ENCODE measurements around the gene CDH18.
"Not testable (repeated sequence)": the region's sequence is repeated elsewhere in the genome, so short reads cannot be mapped to it uniquely, and the experiment has no call there.

The CDH18 gene

GRCh38 chr5:19855031-19855430 is 133.0 kb downstream of the CDH18 start:
- no peak for DNase-seq

- DNase-seq = no peak
These were observed 134.3 kb downstream of the CDH18 start for GRCh38 chr5:19853616-19854240.

GRCh38 chr5:19837536-19838174 is 150.3 kb downstream of the CDH18 start:
- DNase-seq = no peak

GRCh38 chr5:19835442-19835841 is 152.6 kb downstream of the CDH18 start:
- no peak for DNase-seq

- DNase-seq = not testable (repeated sequence)
These were observed 175.3 kb downstream of the CDH18 start for GRCh38 chr5:19812720-19813119.

- DNase-seq = no peak
These were observed 181.2 kb downstream of the CDH18 start for GRCh38 chr5:19806756-19807155.

- no peak for DNase-seq
These were observed 185.3 kb downstream of the CDH18 start for GRCh38 chr5:19802686-19803085.

GRCh38 chr5:19795218-19795617 is 192.8 kb downstream of the CDH18 start:
- no peak for DNase-seq

GRCh38 chr5:19790829-19791466 is 197.1 kb downstream of the CDH18 start:
- DNase-seq = no peak

- no peak for DNase-seq
These were observed 205.4 kb downstream of the CDH18 start for GRCh38 chr5:19782566-19782965.

GRCh38 chr5:19777363-19777762 is 210.6 kb downstream of the CDH18 start:
- DNase-seq = no peak

- DNase-seq = not testable (repeated sequence)
These were observed 211.1 kb downstream of the CDH18 start for GRCh38 chr5:19776886-19777285.

- no peak for DNase-seq
These were observed 216.7 kb downstream of the CDH18 start for GRCh38 chr5:19771174-19771835.

GRCh38 chr5:19770396-19770795 is 217.6 kb downstream of the CDH18 start:
- no peak for DNase-seq

- no peak for DNase-seq
These were observed 220.0 kb downstream of the CDH18 start for GRCh38 chr5:19767987-19768386.

- DNase-seq = no peak
These were observed 234.4 kb downstream of the CDH18 start for GRCh38 chr5:19753579-19753978.

- DNase-seq = no peak
These were observed 236.7 kb downstream of the CDH18 start for GRCh38 chr5:19751326-19751725.

- DNase-seq = no peak
These were observed 242.8 kb downstream of the CDH18 start for GRCh38 chr5:19745247-19745646.

GRCh38 chr5:19739671-19740070 is 248.3 kb downstream of the CDH18 start:
- DNase-seq = no peak

- DNase-seq = no peak
These were observed 253.2 kb downstream of the CDH18 start for GRCh38 chr5:19734776-19735175.

- no peak for DNase-seq
These were observed 254.1 kb downstream of the CDH18 start for GRCh38 chr5:19733612-19734495.

- DNase-seq = no peak
These were observed 259.4 kb downstream of the CDH18 start for GRCh38 chr5:19728571-19728970.

- no peak for DNase-seq
These were observed 268.9 kb downstream of the CDH18 start for GRCh38 chr5:19719109-19719508.

Measured in activated CD4-positive, alpha-beta T cell treated with anti-CD3 and anti-CD28 coated beads, Interleukin-2, amount 50 U/mL, for 48 hours (primary cell).